NB4 (cell line): ENCODE measurements around the gene SPEG.

Experiments
- MYC ChIP-seq: IDR thresholded peaks from 2 replicates; pipeline ENCODE4 v1.6.1; 2011; ENCODE audit warnings: low read depth, low read length
- TF ChIP-seq, protein P1 (sequence below): IDR thresholded peaks from one replicate; pipeline ENCODE4 v1.5.1; 2012; ENCODE audit warnings: low read depth, low read length
- TF ChIP-seq, protein P2 (sequence below): IDR thresholded peaks from 2 replicates; pipeline ENCODE4 v1.6.1; 2011; ENCODE audit warnings: low read depth, low read length

DNA sequence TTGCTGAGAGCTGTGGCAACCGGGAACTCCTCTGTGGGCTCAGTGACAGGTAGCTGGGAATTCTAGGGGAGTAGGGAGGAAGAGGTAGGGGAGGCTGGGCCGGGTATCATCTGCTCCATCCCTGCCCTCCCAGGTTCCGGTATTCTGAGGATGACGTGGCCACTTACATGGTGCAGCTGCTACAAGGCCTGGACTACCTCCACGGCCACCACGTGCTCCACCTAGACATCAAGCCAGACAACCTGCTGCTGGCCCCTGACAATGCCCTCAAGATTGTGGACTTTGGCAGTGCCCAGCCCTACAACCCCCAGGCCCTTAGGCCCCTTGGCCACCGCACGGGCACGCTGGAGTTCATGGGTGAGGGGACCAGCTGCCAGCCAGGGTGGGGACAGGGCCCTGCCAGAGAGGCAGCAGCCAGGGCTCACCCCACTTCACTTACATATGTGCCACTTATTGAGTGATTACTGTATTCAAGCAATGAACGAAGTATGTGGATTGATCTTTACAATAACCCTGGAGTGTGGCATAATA lies 56.0 kb downstream of the SPEG start:
- TF ChIP-seq, protein P1, sequence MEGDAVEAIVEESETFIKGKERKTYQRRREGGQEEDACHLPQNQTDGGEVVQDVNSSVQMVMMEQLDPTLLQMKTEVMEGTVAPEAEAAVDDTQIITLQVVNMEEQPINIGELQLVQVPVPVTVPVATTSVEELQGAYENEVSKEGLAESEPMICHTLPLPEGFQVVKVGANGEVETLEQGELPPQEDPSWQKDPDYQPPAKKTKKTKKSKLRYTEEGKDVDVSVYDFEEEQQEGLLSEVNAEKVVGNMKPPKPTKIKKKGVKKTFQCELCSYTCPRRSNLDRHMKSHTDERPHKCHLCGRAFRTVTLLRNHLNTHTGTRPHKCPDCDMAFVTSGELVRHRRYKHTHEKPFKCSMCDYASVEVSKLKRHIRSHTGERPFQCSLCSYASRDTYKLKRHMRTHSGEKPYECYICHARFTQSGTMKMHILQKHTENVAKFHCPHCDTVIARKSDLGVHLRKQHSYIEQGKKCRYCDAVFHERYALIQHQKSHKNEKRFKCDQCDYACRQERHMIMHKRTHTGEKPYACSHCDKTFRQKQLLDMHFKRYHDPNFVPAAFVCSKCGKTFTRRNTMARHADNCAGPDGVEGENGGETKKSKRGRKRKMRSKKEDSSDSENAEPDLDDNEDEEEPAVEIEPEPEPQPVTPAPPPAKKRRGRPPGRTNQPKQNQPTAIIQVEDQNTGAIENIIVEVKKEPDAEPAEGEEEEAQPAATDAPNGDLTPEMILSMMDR, result no peak
- TF ChIP-seq, protein P2, sequence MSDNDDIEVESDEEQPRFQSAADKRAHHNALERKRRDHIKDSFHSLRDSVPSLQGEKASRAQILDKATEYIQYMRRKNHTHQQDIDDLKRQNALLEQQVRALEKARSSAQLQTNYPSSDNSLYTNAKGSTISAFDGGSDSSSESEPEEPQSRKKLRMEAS, result no peak
- TF ChIP-seq MYC, result no peak
